ENCODE results near the gene TSHZ2. TPM values are rescaled to one million over a fixed set of nuclear protein-coding genes. Genes with fewer than 3 reads are reported as not detected.

Gene TSHZ2
- total RNA-seq, 1 experiment from 2014 or later = 1.4 TPM

- no peak for DNase-seq (ENCODE audit: low spot score)
Observed at GRCh38 chr20:52994184-52994970, 22.2 kb downstream of the TSHZ2 start.

DNA sequence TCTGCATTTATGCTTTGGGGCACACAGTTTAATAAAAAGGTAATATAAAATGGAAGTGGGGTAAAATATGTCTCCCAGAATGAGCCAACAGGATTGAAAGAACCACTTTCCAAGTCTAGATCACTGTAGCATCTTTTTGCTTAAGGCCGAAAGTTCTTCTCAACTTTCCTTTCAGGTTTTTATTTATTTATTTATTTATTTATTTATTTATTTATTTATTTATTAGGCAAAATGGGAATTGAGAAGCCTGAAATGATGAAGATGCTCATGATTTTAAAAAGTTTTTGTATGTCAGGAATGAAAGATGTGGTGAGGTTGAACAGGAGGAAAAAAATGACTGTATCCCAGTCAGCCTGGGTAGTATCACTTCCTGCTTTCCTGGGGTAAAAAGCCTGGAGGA is 24.0 kb downstream of the TSHZ2 start:
- DNase-seq (ENCODE audit: low spot score) = no peak

- DNase-seq (ENCODE audit: low spot score) = no peak
Observed at GRCh38 chr20:52996658-52997057, 24.5 kb downstream of the TSHZ2 start.

- DNase-seq (ENCODE audit: low spot score) = no peak
Observed at GRCh38 chr20:52998268-52998667, 26.1 kb downstream of the TSHZ2 start.

GRCh38 chr20:52999040-52999439 is 26.9 kb downstream of the TSHZ2 start:
- DNase-seq (ENCODE audit: low spot score) = no peak

- DNase-seq (ENCODE audit: low spot score) = no peak
Observed at GRCh38 chr20:53001498-53002301, 29.5 kb downstream of the TSHZ2 start.

DNA sequence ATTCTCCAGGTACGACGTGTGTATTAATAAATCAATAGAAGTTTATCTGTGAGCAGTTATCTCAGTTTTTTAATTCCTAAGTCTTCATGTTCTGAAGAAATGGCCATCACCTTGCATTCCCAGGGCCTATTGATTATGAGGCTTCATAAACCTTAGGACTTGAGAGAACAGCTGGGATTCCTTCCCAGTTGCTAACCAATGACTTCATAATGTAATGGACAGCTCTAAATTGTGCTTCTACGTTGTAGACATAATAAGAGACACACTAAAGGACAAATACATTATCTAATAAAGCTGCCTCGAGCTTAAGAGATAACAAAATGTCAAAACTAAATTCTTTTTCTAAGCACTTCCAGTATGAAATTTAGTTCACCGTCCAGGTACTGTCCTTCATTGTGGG is 30.6 kb downstream of the TSHZ2 start:
- no peak for DNase-seq (ENCODE audit: low spot score)

DNA sequence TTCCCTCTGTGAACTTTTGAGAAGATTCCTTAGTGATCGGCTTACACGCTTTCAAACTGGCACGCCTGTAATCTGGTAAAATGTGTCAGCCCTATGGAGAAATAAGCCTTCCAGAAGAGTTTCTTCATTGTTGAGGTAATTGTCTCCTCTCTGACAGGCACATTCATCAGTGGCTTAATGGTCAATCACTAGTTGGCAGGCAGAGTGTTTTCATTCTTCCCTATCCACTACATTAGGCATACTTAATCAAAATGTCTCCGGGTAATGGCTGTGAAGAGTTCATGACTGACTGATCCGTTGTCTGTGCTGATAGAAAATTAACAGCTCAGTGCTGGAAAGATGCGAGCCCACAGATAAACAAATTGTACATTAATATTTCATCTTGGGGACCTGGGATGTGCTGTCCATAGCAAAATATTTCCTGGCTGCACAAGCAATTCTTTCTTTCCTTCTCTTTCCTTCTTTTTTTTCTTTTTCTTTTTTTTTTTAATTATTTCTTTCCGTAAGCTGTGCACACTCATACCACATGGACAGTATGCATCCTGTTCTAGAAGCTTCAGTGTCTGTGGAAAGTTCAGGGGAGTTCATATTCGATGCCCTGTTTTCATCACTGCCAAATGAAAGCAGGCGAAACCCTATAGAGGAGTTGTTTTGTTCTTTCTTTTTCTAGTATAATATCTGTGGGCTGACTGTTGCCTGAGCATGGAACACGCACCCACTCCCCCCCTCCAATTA is 31.4 kb downstream of the TSHZ2 start:
- DNase-seq (ENCODE audit: low spot score) = no peak

DNA sequence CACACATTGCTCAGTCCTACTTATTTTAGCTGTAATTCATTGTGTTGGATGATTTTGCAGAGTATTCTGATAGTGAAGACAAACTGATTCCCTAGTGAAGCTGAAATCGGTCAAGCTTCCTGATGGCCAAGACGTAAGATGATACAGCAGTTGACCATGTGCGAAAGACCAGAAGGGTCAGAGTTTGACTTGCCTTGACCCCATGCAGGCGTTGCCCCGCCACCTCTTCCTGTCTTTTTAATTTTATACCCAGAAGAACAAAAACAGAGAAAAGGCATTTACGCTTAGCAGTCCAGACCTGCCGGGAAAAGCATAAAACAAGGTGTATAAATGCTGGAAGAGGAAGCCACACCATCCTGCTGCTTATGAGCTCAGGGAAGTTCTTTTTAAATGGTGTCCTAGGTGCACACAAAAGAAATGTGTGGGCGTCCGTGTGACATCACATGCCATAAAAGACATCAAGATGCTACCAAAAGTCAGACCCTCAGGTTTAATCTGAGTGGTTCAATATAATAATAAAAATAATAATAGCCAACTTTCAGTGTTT is 32.2 kb downstream of the TSHZ2 start:
- no peak for DNase-seq (ENCODE audit: low spot score)

DNA sequence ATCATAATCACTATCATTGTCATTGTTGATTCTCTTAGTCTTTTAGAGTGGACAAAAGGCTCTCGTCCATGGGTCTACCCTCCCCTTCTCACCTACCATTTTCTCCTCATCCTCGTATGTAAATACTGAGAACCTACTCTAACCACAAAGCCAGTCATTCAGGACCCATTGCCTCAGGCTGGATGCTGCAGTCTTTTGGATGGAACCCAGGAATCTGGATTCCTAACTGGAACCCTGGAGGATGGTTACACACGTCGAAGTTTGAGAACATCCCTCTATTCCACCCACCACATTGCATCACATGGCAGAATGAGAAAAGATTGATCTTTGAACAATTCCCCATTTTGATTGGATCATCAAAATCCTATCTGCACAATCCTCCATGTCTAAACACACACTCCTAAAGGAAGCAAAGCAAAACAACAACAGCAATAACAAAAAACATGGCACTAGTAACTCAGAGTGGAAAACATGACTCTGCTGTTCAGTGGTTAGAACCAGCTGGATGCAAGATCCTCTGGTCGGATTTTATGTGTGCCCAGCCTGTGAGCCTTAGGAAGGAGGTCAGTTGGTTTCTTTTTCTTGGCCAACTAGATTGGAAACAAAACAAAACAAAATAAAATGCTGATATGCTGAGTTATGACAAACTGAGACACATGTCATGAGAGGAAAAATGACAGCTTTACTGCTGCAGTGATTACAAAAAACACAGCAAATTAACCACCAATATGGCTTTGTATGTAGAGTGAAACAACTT is 38.0 kb downstream of the TSHZ2 start:
- DNase-seq (ENCODE audit: low spot score) = no peak

DNA sequence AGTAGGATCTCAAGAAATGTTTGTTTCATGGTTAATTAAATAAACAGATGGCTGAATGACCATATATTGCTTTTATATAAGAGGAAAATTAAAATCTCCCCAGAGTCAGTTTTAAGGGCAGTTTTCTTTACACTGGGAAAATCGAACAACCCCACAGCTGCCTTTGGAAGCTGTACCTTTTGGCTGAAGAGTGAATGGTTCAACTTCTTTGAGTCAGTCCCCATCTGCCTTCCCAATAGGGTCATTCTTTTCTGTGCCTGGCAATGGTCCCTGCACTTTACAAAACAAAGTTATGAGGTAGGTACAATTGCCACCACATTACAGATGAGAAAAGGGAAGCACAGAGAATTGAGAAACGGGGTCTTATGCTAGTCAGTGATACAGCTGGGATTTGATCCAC is 39.5 kb downstream of the TSHZ2 start:
- no peak for DNase-seq (ENCODE audit: low spot score)

DNA sequence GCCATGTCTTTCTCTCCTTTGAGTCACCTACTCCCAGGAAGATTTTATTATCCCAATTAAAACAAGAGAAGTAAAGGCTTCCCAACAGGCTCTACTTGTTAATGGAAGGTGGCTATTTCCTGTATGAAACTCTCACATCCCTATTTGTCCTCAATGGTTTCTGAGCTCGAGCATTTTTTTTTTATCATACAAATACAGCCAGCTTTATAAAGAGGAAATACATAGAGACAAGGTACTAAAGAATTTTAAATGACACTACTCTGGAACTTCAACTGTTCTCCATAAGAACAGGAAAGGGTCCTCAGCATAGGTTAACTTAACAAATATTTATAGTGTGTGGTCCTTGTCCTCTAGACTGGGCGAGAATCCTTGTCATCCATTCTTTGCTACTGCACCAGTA is 41.0 kb downstream of the TSHZ2 start:
- DNase-seq (ENCODE audit: low spot score) = no peak

DNA sequence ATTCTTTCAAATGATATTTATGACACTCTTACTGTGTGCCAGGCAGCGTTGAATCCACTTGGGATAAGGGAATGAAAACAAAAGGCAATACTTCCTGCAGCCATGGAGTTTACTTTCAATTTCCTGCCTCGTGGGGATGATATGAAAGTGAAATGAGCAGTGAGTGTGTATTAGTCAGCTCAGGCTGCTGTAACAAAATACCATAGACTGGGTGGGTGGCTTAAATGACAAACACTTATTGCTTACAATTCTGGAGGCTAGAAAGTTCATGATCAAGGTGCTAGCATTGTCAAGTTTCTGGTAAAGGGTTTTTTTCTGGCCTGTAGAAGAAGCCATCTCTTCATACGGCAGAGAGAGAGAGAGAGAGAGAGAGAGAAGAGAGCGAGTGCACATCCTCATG is 41.7 kb downstream of the TSHZ2 start:
- DNase-seq (ENCODE audit: low spot score) = no peak

DNA sequence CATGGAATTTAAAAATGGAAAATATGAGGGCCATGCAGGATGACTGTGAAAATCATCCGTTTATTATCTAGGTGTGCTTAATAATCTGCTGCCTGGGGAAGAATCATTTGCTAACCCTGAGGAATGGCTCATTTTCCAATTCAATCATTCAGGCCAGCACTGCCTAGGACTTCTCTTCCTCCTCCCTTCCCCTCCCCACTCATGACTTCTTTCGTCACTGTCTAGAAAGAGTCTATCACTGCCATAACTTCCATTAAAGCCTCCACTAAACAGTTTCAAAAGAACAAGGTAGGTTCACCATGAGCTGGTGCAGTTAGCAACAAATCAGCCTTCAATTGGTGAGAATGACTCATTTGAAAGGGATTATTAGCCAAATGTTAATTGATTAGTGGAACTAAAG is 43.9 kb downstream of the TSHZ2 start:
- DNase-seq (ENCODE audit: low spot score) = no peak

DNA sequence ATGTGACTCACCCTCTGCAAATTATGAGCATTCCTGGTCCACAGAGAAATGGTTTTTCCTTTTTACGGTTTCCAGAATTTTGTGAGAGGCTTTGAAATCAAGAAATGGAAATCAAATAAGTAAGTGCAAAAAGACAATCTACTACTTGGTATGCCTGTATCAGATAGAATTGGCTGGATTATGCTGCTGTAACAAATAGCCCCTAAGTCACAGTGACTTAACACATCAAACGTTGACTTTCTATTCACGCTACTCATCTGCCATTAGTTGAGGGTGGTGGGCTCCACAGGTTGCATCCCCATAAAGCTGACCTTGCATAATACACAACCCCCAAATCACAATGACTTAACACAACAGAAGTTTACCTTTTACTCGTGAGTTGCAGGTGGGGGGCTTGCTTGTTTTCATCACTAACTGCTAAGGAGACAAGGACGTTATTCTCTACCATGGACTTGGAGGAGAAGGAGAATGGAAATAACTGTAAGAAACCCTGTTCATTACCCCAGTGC is 44.4 kb downstream of the TSHZ2 start:
- no peak for DNase-seq (ENCODE audit: low spot score)

GRCh38 chr20:53017206-53017605 is 45.0 kb downstream of the TSHZ2 start:
- no peak for DNase-seq (ENCODE audit: low spot score)

DNA sequence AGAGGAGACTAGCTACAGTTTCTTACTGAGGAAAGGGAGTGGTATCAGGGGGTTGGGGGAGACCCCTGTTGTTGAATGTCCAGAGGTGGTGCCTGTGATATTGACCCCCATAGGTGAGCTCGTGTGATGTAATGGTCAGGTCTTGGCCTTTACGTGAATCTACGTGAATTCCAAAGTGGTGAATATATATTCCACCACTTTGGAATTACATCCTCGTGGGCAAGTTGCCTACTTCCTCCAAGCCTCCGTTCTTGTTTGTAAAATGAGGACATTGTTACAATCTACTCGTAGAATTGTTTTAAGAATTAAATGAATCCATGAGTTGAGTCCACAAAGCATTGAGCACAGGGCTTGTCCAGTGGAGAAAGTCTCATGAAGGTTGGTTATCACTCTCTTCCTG is 47.3 kb downstream of the TSHZ2 start:
- DNase-seq (ENCODE audit: low spot score) = no peak

GRCh38 chr20:53020376-53020775 is 48.2 kb downstream of the TSHZ2 start:
- no peak for DNase-seq (ENCODE audit: low spot score)

DNA sequence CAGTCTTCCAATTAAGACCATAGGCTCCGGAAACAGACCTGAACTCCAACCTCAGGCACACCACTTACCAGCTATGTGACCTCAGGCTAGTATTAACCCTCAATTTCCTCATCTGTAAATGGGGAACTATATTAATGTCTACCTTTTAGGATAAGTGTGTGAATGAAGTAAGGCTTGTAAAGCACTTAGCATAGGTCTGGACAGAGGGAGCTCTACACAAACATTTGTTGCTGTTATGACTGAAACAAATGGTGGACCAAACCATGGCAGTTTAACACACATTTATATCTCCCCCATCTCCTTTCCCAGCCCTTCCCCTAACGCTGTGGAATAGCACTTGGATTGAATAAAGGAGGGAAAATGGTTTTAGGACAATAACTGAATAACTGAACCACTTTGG is 48.7 kb downstream of the TSHZ2 start:
- DNase-seq (ENCODE audit: low spot score) = no peak

DNA sequence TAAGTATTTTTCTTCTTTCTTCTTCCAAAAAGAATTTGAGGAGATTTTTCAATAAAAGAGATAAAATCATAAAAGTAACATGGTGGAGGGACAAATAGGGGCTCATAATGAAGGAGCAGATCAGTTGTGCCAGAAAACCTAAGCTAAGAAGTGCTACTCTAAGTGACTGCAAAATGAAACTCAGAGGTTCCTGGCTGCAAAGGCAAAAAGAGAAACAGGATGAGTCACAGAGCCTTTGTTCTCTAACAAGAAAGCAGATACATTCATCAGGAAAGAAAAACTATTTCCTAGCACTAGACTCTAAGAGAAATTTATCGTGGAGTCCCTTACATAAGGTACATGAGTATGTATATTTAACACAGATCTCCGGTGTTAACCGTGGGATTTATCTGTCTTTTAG is 49.8 kb downstream of the TSHZ2 start:
- DNase-seq (ENCODE audit: low spot score) = no peak

Measured in H4 (cell line).